ENCODE measurements around the gene COPZ1. TPM values are rescaled to one million over a fixed set of nuclear protein-coding genes. Genes with fewer than 3 reads are reported as not detected.

Gene COPZ1
- total RNA-seq, 3 donors from 2014 or later (not counting 1 experiment from before 2014, with no cell fraction given), result 66.3 to 83.6 (median 79.7) TPM

DNA sequence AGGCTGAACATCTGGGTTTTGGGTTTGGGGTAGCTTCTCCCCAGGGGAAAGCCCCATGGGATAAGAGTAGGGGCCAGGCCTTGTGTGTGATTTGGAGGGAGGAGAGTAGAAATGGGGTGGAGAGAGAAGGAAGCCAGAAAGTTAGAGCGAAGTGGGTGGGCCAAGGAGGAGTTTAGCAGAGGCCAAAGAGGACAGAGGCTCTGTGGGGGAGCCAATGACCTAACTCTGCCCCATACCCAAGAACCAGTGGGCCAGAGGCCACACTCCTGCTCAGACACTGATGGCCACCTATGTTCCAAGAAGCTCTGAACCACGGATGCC lies 50.3 kb downstream of the COPZ1 start:
- H3K36me3 ChIP-seq (ENCODE audit: control insufficient read depth, insufficient read depth, low read length), result no peaks in the 10 kb centered on the region
- Mint-ChIP-seq H3K27me3 (ENCODE audit: low read depth in 2 of 2) (no peaks in the 10 kb centered on the region), H3K36me3 (no peaks in the 10 kb centered on the region), H3K9me3 (no peaks in the 10 kb centered on the region), H3K4me3 (no peak overlapping the region), H3K27ac (no peak overlapping the region), H3K4me1 (peaks cover 5 to 12% of the 10 kb centered on the region in 2 donors)
- H3K27ac ChIP-seq (ENCODE audit: low read length), result no peak overlapping the region
- intact Hi-C loops (cut with micrococcal nuclease), result no loop called here
- no peak for ATAC-seq
- 74% methylated on average over 2 of the region's 2 CpGs for WGBS (ENCODE audit: insufficient coverage)
- DNase-seq, result no peak
- no peaks in the 10 kb centered on the region for H3K9me3 ChIP-seq (ENCODE audit: control insufficient read depth, insufficient read depth, low read length)
- H3K4me1 ChIP-seq (ENCODE audit: control insufficient read depth, insufficient read depth, low read length), result peaks cover 8% of the 10 kb centered on the region
- TF ChIP-seq, protein P1, sequence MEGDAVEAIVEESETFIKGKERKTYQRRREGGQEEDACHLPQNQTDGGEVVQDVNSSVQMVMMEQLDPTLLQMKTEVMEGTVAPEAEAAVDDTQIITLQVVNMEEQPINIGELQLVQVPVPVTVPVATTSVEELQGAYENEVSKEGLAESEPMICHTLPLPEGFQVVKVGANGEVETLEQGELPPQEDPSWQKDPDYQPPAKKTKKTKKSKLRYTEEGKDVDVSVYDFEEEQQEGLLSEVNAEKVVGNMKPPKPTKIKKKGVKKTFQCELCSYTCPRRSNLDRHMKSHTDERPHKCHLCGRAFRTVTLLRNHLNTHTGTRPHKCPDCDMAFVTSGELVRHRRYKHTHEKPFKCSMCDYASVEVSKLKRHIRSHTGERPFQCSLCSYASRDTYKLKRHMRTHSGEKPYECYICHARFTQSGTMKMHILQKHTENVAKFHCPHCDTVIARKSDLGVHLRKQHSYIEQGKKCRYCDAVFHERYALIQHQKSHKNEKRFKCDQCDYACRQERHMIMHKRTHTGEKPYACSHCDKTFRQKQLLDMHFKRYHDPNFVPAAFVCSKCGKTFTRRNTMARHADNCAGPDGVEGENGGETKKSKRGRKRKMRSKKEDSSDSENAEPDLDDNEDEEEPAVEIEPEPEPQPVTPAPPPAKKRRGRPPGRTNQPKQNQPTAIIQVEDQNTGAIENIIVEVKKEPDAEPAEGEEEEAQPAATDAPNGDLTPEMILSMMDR (IDR thresholded peaks at IDR 0.05), result no peak
- H3K4me3 ChIP-seq (ENCODE audit: low read length), result no peak overlapping the region
- H3K27me3 ChIP-seq (ENCODE audit: control insufficient read depth, insufficient read depth, low read length), result no peaks in the 10 kb centered on the region

- peaks cover 8% of the 10 kb centered on the region for H3K4me1 ChIP-seq (ENCODE audit: control insufficient read depth, insufficient read depth, low read length)
- Mint-ChIP-seq H3K9me3 (no peaks in the 10 kb centered on the region), H3K4me3 (no peak overlapping the region), H3K36me3 (no peaks in the 10 kb centered on the region), H3K4me1 (peaks cover 5 to 12% of the 10 kb centered on the region in 2 donors), H3K27ac (no peak overlapping the region), H3K27me3 (ENCODE audit: low read depth in 2 of 2) (no peaks in the 10 kb centered on the region)
- WGBS (ENCODE audit: insufficient coverage), result 81% methylated on average over 4 of the region's 4 CpGs
- TF ChIP-seq, protein P1 (IDR thresholded peaks at IDR 0.05), result no peak
- DNase-seq (no peak), ATAC-seq (no peak)
- H3K27me3 ChIP-seq (ENCODE audit: control insufficient read depth, insufficient read depth, low read length), result no peaks in the 10 kb centered on the region
- no peaks in the 10 kb centered on the region for H3K9me3 ChIP-seq (ENCODE audit: control insufficient read depth, insufficient read depth, low read length)
- H3K4me3 ChIP-seq (ENCODE audit: low read length), result no peak overlapping the region
- intact Hi-C loops (cut with micrococcal nuclease), result no loop called here
- no peaks in the 10 kb centered on the region for H3K36me3 ChIP-seq (ENCODE audit: control insufficient read depth, insufficient read depth, low read length)
- no peak overlapping the region for H3K27ac ChIP-seq (ENCODE audit: low read length)
These were observed 51.7 kb downstream of the COPZ1 start for GRCh38 chr12:54376596-54376995.

- no peaks in the 10 kb centered on the region for H3K9me3 ChIP-seq (ENCODE audit: control insufficient read depth, insufficient read depth, low read length)
- intact Hi-C loops (cut with micrococcal nuclease), result no loop called here
- H3K27ac Mint-ChIP-seq, result no peak overlapping the region
- no peak overlapping the region for H3K4me3 Mint-ChIP-seq
- no peaks in the 10 kb centered on the region for H3K36me3 Mint-ChIP-seq
- H3K4me3 ChIP-seq (ENCODE audit: low read length), result no peak overlapping the region
- peaks cover 2 to 9% of the 10 kb centered on the region in 2 donors for H3K4me1 Mint-ChIP-seq
- TF ChIP-seq, protein P1 (IDR thresholded peaks at IDR 0.05), result no peak
- no peak for ATAC-seq
- no peak overlapping the region for H3K27ac ChIP-seq (ENCODE audit: low read length)
- no peaks in the 10 kb centered on the region for H3K27me3 Mint-ChIP-seq (ENCODE audit: low read depth in 2 of 2)
- DNase-seq, result no peak
- no peaks in the 10 kb centered on the region for H3K36me3 ChIP-seq (ENCODE audit: control insufficient read depth, insufficient read depth, low read length)
- no peaks in the 10 kb centered on the region for H3K27me3 ChIP-seq (ENCODE audit: control insufficient read depth, insufficient read depth, low read length)
- no peaks in the 10 kb centered on the region for H3K9me3 Mint-ChIP-seq
- 95% methylated on average over 2 of the region's 2 CpGs for WGBS (ENCODE audit: insufficient coverage)
- peaks cover 8% of the 10 kb centered on the region for H3K4me1 ChIP-seq (ENCODE audit: control insufficient read depth, insufficient read depth, low read length)
These were observed 52.1 kb downstream of the COPZ1 start for GRCh38 chr12:54377007-54377406.

DNA sequence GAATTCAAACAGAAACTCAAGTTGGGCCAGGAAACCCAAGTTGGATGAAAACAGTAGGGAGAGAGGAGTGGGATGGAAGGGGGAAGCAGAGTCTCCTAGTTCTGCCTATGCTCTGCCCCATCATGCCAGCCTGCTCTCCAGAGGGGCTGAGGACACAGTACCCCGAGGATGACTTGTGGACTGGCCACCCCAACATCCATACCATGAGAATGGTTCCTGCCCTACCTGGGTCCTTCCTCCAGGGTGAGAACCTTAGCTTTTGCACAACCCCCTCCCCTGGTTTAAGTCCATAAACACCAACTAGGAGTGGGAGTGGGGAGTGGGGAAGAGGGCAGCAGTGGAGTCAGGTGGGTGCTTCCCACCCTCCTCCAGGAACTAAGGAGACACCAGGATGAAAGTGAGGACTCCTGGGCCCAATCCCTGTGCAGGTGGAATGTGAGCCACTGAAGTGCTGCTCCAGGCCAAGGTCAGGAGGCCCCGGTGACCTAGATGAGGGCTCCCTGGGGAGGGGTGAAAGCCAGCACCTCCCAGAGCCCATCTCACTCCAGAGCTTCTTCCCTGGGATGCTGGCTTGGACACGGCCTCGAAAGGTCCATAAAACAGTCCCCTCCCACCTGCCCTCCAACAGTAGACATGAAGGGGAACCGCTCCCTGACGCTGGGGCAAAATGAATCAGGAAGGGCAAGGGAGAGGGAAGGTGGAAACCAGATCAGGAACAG lies 53.0 kb downstream of the COPZ1 start:
- H3K4me1 Mint-ChIP-seq, result peaks cover 0 to 7% of the 10 kb centered on the region in 2 donors
- 93% methylated on average over 4 of the region's 6 CpGs for WGBS (ENCODE audit: insufficient coverage)
- H3K4me3 Mint-ChIP-seq, result peak overlapping the region; percentile 28
- intact Hi-C loops (cut with micrococcal nuclease), result no loop called here
- no peaks in the 10 kb centered on the region for H3K36me3 Mint-ChIP-seq
- H3K27me3 Mint-ChIP-seq (ENCODE audit: low read depth in 2 of 2), result no peaks in the 10 kb centered on the region
- no peak for ATAC-seq
- Histone ChIP-seq H3K27ac (ENCODE audit: low read length) (no peak overlapping the region), H3K4me3 (ENCODE audit: low read length) (no peak overlapping the region), H3K36me3 (ENCODE audit: control insufficient read depth, insufficient read depth, low read length) (no peaks in the 10 kb centered on the region), H3K4me1 (ENCODE audit: control insufficient read depth, insufficient read depth, low read length) (peaks cover 8% of the 10 kb centered on the region), H3K9me3 (ENCODE audit: control insufficient read depth, insufficient read depth, low read length) (no peaks in the 10 kb centered on the region), H3K27me3 (ENCODE audit: control insufficient read depth, insufficient read depth, low read length) (no peaks in the 10 kb centered on the region)
- H3K27ac Mint-ChIP-seq, result peak overlapping the region in 1 of 2 donors; percentile 30
- no peaks in the 10 kb centered on the region for H3K9me3 Mint-ChIP-seq
- no peak for DNase-seq
- TF ChIP-seq, protein P1 (IDR thresholded peaks at IDR 0.05), result no peak
